HFFc6 (cell line): ENCODE measurements around the gene KRT15. TPM values are rescaled to one million over a fixed set of nuclear protein-coding genes. Genes with fewer than 3 reads are reported as not detected.

Source experiments
- DNase-seq: peaks from one replicate; pipeline ENCODE4 v3.0.0-alpha.2; 2018
- H3K27ac Mint-ChIP-seq: 2 replicates; pipeline ENCODE4 v1.8.0; 2020; ENCODE audit warnings: mild to moderate bottlenecking, mixed read lengths
- H3K27me3 Mint-ChIP-seq: 2 replicates; pipeline ENCODE4 v1.8.0; 2021; ENCODE audit warnings: mild to moderate bottlenecking, moderate library complexity, mixed read lengths; ENCODE audit not compliant: insufficient read depth
- H3K36me3 Mint-ChIP-seq: 2 replicates; pipeline ENCODE4 v1.8.0; 2021; ENCODE audit warnings: low read depth, mixed read lengths
- H3K4me1 Mint-ChIP-seq: 2 replicates; pipeline ENCODE4 v1.8.0; 2020; ENCODE audit warnings: low read depth, mixed read lengths
- H3K4me3 Mint-ChIP-seq: 2 replicates; pipeline ENCODE4 v1.8.0; 2020; ENCODE audit warnings: mild to moderate bottlenecking, moderate library complexity, mixed read lengths
- H3K9me3 Mint-ChIP-seq: 2 replicates; pipeline ENCODE4 v1.8.0; 2020; ENCODE audit warnings: mild to moderate bottlenecking, mixed read lengths
- CTCF ChIP-seq: fragments of 200-600 bp; sonication (generic); IDR thresholded peaks from 2 replicates; pipeline ENCODE4 v1.5.0; 2021; ENCODE audit warnings: antibody characterized with exemption, mild to moderate bottlenecking
- total RNA-seq, 6 experiments: library from RNA; stranded (reverse); fragmentation: NEBNext Ultra II Directional; extraction: Animal tissue kit (Norgen Biotek cat#: 25700); gene quantifications; 2 replicates in 1 of 6; 3 replicates in 5 of 6; pipeline ENCODE4 v1.2.3, GENCODE V29; 2021

Gene KRT15
- total RNA-seq, 6 experiments from 2014 or later, result 5.0 to 8.6 (median 6.9) TPM

- Mint-ChIP-seq H3K4me3 (no peak overlapping the region), H3K36me3 (no peaks in the 10 kb centered on the region), H3K27ac (no peak overlapping the region), H3K9me3 (no peaks in the 10 kb centered on the region), H3K4me1 (peaks cover 14% of the 10 kb centered on the region), H3K27me3 (peaks cover 8% of the 10 kb centered on the region)
- no peak for TF ChIP-seq CTCF
- DNase-seq, result no peak
Observed at GRCh38 chr17:41480136-41480535, 38.6 kb downstream of the KRT15 start.

- H3K9me3 Mint-ChIP-seq, result no peaks in the 10 kb centered on the region
- no peak overlapping the region for H3K4me3 Mint-ChIP-seq
- H3K27me3 Mint-ChIP-seq, result peaks cover 17% of the 10 kb centered on the region
- H3K27ac Mint-ChIP-seq, result no peak overlapping the region
- H3K36me3 Mint-ChIP-seq, result 0 out of 2 replicates have a peak, but pooled peaks cover 6% of the 10 kb centered on the region
- DNase-seq, result no peak
- no peak for TF ChIP-seq CTCF
- no peaks in the 10 kb centered on the region; the same call in 1 of the 2 replicates for H3K4me1 Mint-ChIP-seq
Observed at GRCh38 chr17:41478237-41478636, 40.5 kb downstream of the KRT15 start.

GRCh38 chr17:41476866-41477815, 41.5 kb downstream of the KRT15 start:
- Mint-ChIP-seq H3K4me1 (no peaks in the 10 kb centered on the region; the same call in 1 of the 2 replicates), H3K4me3 (no peak overlapping the region), H3K27ac (no peak overlapping the region), H3K27me3 (peaks cover 17% of the 10 kb centered on the region), H3K36me3 (peaks cover 6% of the 10 kb centered on the region; the same call in 1 of the 2 replicates), H3K9me3 (peaks cover 1% of the 10 kb centered on the region; the same call in 1 of the 2 replicates)
- TF ChIP-seq CTCF, result no peak
- DNase-seq, result no peak

- no peaks in the 10 kb centered on the region; the same call in 1 of the 2 replicates for H3K4me1 Mint-ChIP-seq
- DNase-seq, result no peak
- no peak overlapping the region for H3K4me3 Mint-ChIP-seq
- H3K27ac Mint-ChIP-seq, result no peak overlapping the region
- peaks cover 22% of the 10 kb centered on the region for H3K27me3 Mint-ChIP-seq
- TF ChIP-seq CTCF, result no peak
- peaks cover 17% of the 10 kb centered on the region for H3K36me3 Mint-ChIP-seq
- peaks cover 12% of the 10 kb centered on the region for H3K9me3 Mint-ChIP-seq
Observed at GRCh38 chr17:41475421-41475820, 43.3 kb downstream of the KRT15 start.

GRCh38 chr17:41474863-41475262, 43.8 kb downstream of the KRT15 start:
- no peak for DNase-seq
- no peak for TF ChIP-seq CTCF
- Mint-ChIP-seq H3K27ac (no peak overlapping the region), H3K4me1 (no peaks in the 10 kb centered on the region; the same call in 1 of the 2 replicates), H3K36me3 (peaks cover 17% of the 10 kb centered on the region), H3K27me3 (peaks cover 23% of the 10 kb centered on the region), H3K9me3 (peaks cover 12% of the 10 kb centered on the region), H3K4me3 (no peak overlapping the region)
